Esophagus muscularis mucosa (tissue), 3 donors: ENCODE data around the gene TMEM82.

Experiments used
- CTCF ChIP-seq, 3 experiments: fragments of 200-600 bp in 2 of 3; fragments of 450-650 bp in 1 of 3; sonication (generic) in 2 of 3; IDR thresholded peaks; one replicate each; pipeline ENCODE4 v1.5.1; 2017 to 2019; ENCODE audit warnings: antibody characterized with exemption in 3 of 3, mild to moderate bottlenecking in 2 of 3, moderate library complexity in 1 of 3
- POLR2A ChIP-seq: fragments of 450-650 bp; IDR thresholded peaks from one replicate; pipeline ENCODE4 v1.6.1; 2017; ENCODE audit warnings: antibody characterized with exemption, moderate library complexity, mild to moderate bottlenecking, low read depth
- POLR2AphosphoS5 ChIP-seq, 2 donors: sonication (generic); formaldehyde crosslinking; IDR thresholded peaks; one replicate each; pipeline ENCODE4 v1.6.1; 2017; ENCODE audit warnings: antibody characterized with exemption in 2 of 2

GRCh38 chr1:15751717-15752116 is 9.4 kb downstream of the TMEM82 start:
- TF ChIP-seq POLR2AphosphoS5 (IDR thresholded peaks at IDR 0.05) (no peak), CTCF (IDR thresholded peaks at IDR 0.05) (no peak), POLR2A (no peak)
